Ectodermal cell (in vitro differentiated cells): ENCODE results near the gene GRAMD4.

Source experiments
- H3K27ac ChIP-seq: 2 replicates; pipeline ENCODE4 v1.7.0; 2013; ENCODE audit warnings: mild to moderate bottlenecking, low read depth, low read length; ENCODE audit not compliant: insufficient read depth, poor library complexity, severe bottlenecking
- H3K27me3 ChIP-seq: 2 replicates; pipeline ENCODE4 v1.7.0; 2013; ENCODE audit warnings: mild to moderate bottlenecking, low read length; ENCODE audit not compliant: insufficient read depth, control insufficient read depth, poor library complexity, severe bottlenecking
- H3K36me3 ChIP-seq: one replicate; pipeline ENCODE4 v1.7.0; 2013; ENCODE audit warnings: low read length; ENCODE audit not compliant: control insufficient read depth, insufficient read depth
- H3K4me1 ChIP-seq: one replicate; pipeline ENCODE4 v1.7.0; 2013; ENCODE audit warnings: low read length; ENCODE audit not compliant: control insufficient read depth, insufficient read depth
- H3K4me3 ChIP-seq: 2 replicates; pipeline ENCODE4 v1.7.0; 2013; ENCODE audit warnings: low read depth, low read length, control low read depth; ENCODE audit not compliant: insufficient read depth
- H3K9me3 ChIP-seq: 2 replicates; pipeline ENCODE4 v1.7.0; 2013; ENCODE audit warnings: mild to moderate bottlenecking, low read length, moderate library complexity; ENCODE audit not compliant: control insufficient read depth
- WGBS, 2 experiments: methylation state at CpG; one replicate each; pipeline ENCODE4 v1.1.7; 2013; ENCODE audit warnings: missing lambda C conversion rate in 2 of 2; 5-methylcytosine and 5-hydroxymethylcytosine counted together

Gene GRAMD4

DNA sequence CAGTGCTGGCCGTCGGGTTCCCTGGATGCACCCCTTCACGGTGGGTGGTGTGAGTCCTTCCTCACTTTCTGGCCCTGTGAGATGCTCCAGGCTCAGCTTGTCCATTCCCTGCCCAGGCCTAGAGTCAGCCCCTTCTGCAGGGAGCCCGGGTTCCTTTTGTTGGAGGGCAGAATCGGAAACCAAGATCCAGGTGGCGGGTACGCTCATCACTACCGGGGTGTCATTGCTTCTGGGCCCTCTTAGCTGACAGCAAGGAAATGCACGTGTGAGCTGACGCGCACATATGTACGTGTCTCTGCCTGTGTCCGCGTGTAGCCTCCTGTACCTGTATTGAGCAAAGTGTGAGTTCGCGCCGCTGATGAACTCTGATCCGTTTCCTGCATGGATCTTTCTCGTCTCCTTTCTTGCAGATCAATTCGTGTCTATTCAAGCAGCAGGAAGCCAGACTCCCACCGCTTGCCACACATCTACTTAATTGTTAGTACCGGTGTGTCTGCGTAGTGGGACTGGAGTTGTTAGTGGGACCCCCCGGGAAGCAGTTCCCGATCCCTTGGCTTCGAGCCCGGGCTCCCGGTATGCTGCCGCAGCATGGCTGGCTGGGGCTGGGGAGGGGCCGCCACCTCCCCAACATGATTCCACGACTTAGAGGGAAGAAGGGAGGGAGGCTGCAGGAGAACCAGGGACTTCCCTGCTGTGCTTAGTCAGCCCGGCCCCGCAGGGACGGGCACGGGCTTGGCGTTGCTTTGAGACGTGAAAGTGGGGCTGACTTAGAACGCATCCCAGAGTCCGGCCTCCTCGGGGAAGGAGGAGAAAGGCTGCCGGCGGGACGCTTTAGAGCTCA lies 35.9 kb upstream of the GRAMD4 start:
- no peak overlapping the region for H3K4me3 ChIP-seq
- peaks cover 21% of the 10 kb centered on the region for H3K27me3 ChIP-seq
- H3K9me3 ChIP-seq: no peaks in the 10 kb centered on the region
- H3K36me3 ChIP-seq: no peaks in the 10 kb centered on the region
- peaks cover 39% of the 10 kb centered on the region for H3K4me1 ChIP-seq
- H3K27ac ChIP-seq: no peak overlapping the region
- WGBS, 2 experiments: 41 to 42% methylated on average over 42 to 43 of the region's 43 CpGs

DNA sequence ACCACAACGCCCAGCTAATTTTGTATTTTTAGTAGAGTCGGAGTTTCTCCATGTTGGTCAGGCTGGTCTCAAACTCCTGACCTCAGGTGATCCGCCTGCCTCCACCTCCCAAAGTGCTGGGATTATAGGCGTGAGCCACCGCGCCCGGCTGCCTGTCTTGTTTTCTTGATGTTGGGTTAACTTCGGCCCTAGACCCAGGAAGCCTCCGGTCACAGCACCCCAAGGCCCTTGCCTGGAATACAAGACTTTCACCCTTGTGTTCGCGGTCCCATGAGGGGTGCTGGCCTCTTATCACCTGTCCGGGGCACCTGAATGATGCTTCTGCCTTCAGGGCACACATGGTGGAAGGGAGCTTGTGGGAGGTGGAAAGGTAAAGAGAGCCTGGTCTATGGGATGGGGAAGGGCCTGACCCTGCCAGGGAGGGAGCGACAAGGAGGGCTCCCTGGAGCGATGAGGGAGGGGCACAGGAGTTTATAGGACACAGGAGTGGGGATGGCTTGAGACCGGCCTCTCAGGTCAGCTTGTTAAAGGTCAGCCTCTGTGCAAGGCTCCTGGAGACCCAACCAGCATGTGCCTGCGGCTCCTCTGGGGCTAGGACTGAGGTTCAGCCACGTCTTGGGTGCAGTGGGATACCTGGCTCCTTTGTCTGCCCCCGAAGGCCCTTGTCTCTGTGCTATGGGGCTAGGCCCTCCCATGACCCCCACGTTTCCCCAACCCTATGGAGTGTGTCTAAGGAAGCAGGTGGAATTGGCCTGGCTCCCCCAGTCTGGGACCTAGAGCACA lies 34.7 kb upstream of the GRAMD4 start:
- no peaks in the 10 kb centered on the region for H3K9me3 ChIP-seq
- WGBS, 2 experiments: 93 to 94% methylated on average over 19 of the region's 19 CpGs
- no peaks in the 10 kb centered on the region for H3K36me3 ChIP-seq
- H3K4me1 ChIP-seq: peaks cover 38% of the 10 kb centered on the region
- no peak overlapping the region for H3K27ac ChIP-seq
- H3K27me3 ChIP-seq: peaks cover 21% of the 10 kb centered on the region
- no peak overlapping the region for H3K4me3 ChIP-seq

DNA sequence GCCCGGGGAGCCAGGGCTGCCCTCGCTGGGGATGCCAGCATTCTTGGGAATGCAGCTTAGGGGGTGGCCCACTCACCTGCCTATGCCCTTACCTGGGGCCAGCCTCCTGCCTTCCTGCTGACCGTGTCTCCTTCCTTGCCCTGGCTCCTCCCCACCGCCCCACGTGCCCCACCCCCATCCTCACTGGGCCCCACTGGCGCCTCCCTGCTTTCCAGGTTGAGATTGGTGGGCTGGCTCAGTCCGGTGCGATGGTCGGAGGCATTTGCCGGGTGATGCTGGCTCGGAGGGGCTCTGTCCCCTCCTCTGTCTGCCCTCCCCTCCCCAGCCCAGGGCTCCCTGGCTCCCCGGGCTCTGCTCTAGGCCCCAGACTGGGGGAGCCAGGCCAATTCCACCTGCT lies 34.1 kb upstream of the GRAMD4 start:
- Histone ChIP-seq H3K4me3 (no peak overlapping the region), H3K36me3 (no peaks in the 10 kb centered on the region), H3K9me3 (no peaks in the 10 kb centered on the region), H3K27me3 (peaks cover 21% of the 10 kb centered on the region), H3K4me1 (peaks cover 33% of the 10 kb centered on the region), H3K27ac (no peak overlapping the region)
- WGBS, 2 experiments: 79% methylated on average over 12 of the region's 12 CpGs

DNA sequence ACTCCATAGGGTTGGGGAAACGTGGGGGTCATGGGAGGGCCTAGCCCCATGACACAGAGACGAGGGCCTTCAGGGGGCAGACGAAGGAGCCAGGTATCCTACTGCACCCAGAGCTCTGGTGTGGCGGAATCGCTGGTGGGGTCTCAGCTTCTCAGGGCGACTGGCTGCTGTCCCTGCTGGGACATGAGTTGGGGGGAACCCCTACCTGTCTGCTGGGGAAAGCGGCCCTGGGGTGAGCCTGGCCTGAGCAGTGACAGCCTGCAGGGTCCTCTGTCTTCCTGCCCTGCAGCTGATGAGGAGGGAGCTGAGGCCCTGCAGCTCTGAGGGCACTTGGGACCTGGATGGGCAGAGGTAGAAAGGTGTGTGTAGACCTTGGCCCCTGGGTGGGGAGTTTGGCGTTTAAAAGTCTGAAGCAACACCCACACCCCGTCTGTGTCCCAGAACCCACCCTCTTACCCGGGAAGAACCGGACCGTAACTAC lies 33.6 kb upstream of the GRAMD4 start:
- H3K27me3 ChIP-seq: peaks cover 21% of the 10 kb centered on the region
- no peak overlapping the region for H3K27ac ChIP-seq
- 94 to 95% methylated on average over 12 of the region's 12 CpGs for WGBS, 2 experiments
- H3K4me3 ChIP-seq: no peak overlapping the region
- H3K4me1 ChIP-seq: peaks cover 33% of the 10 kb centered on the region
- no peaks in the 10 kb centered on the region for H3K36me3 ChIP-seq
- no peaks in the 10 kb centered on the region for H3K9me3 ChIP-seq

DNA sequence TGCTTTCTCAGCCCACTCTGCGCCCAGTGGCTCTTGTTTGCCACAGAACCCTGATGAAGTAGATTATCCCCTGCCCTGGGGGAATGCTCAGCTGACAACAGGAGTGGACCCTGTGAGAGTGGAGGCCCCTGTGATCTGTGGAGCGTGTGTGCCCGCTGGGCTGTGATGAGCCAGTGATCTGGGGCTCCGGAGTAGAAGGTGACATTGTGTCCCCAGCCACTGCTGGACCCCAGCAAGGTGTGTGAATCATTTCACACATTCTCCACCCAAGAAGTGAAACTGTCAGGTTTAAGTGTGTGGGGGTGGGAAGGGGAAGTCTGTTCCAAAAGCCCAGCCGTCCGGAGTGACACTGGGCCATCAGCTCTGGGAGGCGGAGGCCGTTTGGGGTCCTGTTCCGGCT lies 33.1 kb upstream of the GRAMD4 start:
- WGBS, 2 experiments: 93 to 95% methylated on average over 9 of the region's 9 CpGs
- Histone ChIP-seq H3K36me3 (no peaks in the 10 kb centered on the region), H3K4me3 (no peak overlapping the region), H3K4me1 (peaks cover 33% of the 10 kb centered on the region), H3K27me3 (peaks cover 21% of the 10 kb centered on the region), H3K9me3 (no peaks in the 10 kb centered on the region), H3K27ac (no peak overlapping the region)

DNA sequence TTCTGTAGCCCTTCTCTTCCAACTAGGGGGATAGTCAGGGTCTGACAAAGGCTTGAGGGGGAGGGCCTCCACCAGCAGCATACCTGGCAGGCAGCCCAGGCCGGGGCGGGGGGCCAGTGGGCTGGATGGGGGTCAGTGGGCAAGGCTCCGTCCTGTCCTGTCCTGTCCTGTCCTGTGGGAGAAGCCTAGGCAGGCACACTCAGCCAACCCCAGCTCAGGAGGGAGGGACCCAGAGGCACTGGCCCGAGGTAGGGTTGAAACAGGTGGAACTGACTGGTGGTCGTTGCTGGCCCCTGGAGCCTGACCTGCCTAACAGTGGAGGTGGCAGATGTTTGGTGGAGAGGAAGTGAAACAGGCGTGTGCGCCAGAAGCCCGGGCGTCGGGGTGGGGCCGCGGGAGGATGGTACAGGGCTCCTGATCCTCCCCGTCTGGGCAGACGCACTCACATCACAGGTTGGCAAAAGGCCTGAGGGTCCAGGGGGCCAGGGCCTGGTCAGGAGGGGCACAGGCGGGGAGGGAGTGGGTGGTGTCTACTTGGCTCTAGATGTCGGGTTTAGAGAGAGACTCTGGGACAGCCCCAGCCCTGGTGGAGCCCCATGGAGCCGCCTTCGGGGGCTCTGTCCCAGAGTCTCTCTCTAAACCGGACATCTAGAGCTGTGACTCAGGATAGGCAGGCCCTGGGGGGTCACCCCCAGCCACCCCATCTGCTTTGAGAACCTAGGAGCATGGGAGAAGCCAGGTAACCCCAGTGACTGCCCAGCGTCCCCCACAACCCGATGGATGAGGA lies 32.5 kb upstream of the GRAMD4 start:
- H3K27ac ChIP-seq: no peak overlapping the region
- 93% methylated on average over 21 of the region's 21 CpGs for WGBS, 2 experiments
- peaks cover 21% of the 10 kb centered on the region for H3K27me3 ChIP-seq
- no peaks in the 10 kb centered on the region for H3K36me3 ChIP-seq
- peaks cover 33% of the 10 kb centered on the region for H3K4me1 ChIP-seq
- H3K4me3 ChIP-seq: no peak overlapping the region
- no peaks in the 10 kb centered on the region for H3K9me3 ChIP-seq

DNA sequence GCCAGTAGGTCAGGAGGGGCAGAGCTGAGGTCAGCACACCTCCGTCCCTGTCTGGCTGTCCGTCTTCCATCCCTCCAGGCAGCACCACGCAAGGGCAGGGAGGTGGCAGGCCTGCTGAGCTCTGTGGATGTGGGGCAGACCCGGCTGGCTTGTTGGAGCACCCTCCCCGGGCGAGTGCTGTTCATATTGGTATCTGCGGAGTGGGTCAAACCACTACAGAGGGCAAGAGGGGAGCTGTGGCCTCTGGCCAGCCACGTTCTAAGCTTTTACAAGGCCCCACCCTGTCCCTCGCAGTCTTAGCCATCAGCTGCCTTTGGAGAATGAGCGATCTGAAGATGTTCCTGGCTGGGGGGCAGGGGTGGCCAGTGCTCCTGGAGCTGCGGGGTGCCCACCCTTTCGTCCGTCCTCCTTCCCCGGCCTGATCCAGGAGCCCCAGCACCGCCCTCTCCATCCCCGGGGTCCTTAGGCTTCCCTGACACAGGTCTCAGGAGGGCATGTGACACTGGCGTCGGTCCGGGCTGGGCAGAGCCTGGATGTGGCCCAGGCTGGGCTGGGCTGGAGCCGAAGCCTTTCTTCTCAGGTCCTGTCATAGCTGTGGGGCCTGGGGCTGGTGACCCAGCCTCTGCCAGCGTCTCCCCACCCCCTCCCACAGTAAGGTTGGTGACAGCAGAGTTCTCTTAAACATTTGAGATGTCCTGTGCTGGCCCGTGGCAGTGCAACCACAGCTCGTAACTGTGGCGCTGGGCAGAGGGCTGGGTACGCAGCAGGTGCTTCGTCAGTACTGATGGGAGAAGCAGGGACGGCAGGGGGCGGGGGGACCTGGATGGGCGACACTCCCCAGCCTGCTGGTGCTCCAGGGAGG lies 31.7 kb upstream of the GRAMD4 start:
- Histone ChIP-seq H3K9me3 (no peaks in the 10 kb centered on the region), H3K4me1 (peaks cover 33% of the 10 kb centered on the region), H3K27me3 (peaks cover 20% of the 10 kb centered on the region), H3K36me3 (no peaks in the 10 kb centered on the region), H3K4me3 (no peak overlapping the region), H3K27ac (no peak overlapping the region)
- 82 to 83% methylated on average over 29 of the region's 29 CpGs for WGBS, 2 experiments

DNA sequence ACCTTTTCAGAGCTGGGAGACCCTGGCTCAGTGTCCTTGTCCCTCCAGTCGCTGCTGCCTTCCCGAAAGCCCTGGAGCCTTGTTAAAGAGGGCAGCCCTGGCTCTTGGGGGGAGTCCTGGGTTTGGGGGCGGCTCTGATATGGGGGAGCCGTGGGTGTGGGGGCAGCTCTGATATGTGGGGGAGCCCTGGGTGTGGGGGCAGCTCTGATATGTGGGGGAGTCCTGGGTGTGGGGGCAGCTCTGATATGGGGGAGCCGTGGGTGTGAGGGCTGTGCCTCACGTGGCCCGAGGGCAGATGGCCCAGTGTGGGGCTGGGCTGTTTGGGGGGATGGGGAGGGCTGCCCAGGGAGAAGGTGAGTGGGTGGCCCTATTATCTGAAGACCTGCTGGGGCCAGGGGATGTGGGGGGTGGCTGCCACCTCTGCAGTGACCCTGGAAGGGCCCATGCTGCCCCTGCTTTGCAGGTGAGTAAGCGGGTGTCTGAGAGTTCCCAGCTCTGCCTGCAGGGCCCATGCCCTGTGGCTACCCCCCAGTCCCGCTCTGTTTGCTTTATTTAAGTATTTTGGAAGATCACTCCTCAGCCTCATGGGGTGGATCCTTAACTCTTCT lies 30.9 kb upstream of the GRAMD4 start:
- 89 to 90% methylated on average over 9 of the region's 9 CpGs for WGBS, 2 experiments
- Histone ChIP-seq H3K4me1 (peaks cover 30% of the 10 kb centered on the region), H3K9me3 (no peaks in the 10 kb centered on the region), H3K4me3 (no peak overlapping the region), H3K27ac (no peak overlapping the region), H3K27me3 (peaks cover 12% of the 10 kb centered on the region), H3K36me3 (no peaks in the 10 kb centered on the region)

DNA sequence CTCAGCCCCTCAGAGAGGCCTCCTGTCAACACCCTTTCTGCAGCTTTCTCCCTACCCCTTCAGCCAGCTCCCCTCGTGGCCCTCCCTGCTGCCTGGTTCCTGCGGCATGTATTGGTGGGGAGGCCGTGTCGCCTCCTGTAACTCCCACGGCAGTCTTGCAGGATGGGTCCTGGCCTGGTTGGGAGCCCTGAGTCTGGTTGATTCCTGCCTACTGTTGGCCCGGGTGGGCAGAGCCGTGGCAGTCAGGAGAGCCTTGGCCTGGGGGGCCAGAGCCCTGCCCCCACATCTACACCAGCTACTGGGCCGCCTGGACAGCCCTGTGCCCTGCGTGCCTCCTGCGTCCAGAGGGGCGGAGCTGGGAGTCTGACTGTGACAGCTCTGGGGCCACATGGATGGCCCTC lies 30.3 kb upstream of the GRAMD4 start:
- H3K27me3 ChIP-seq: peaks cover 6% of the 10 kb centered on the region
- peaks cover 27% of the 10 kb centered on the region for H3K4me1 ChIP-seq
- WGBS, 2 experiments: 86 to 89% methylated on average over 11 of the region's 11 CpGs
- no peak overlapping the region for H3K4me3 ChIP-seq
- no peak overlapping the region for H3K27ac ChIP-seq
- no peaks in the 10 kb centered on the region for H3K9me3 ChIP-seq
- H3K36me3 ChIP-seq: no peaks in the 10 kb centered on the region
